ENCODE results near the gene APBA1.

The APBA1 gene

GRCh38 chr9:69637817-69638200 is 34.4 kb downstream of the APBA1 start:
- TF ChIP-seq Cebpa-rat (IDR thresholded peaks at IDR 0.05) = no peak
- H4K20me1 ChIP-seq = no peaks in the 10 kb centered on the region
- no peak overlapping the region for H3K27ac ChIP-seq
- H3K9ac ChIP-seq = no peak overlapping the region
- H3K4me1 ChIP-seq = no peaks in the 10 kb centered on the region
- no peak overlapping the region for H3K4me2 ChIP-seq
- peaks cover 7% of the 10 kb centered on the region for H3K9me3 ChIP-seq
- peaks cover 7% of the 10 kb centered on the region; the same call in 1 of the 2 replicates for H3K36me3 ChIP-seq
- H3K27me3 ChIP-seq = no peaks in the 10 kb centered on the region
- no peak overlapping the region for H3K4me3 ChIP-seq

- Histone ChIP-seq H3K36me3 (peaks cover 7% of the 10 kb centered on the region; the same call in 1 of the 2 replicates), H3K9ac (no peak overlapping the region), H3K4me1 (no peaks in the 10 kb centered on the region), H3K4me3 (no peak overlapping the region), H3K9me3 (peaks cover 7% of the 10 kb centered on the region), H4K20me1 (no peaks in the 10 kb centered on the region), H3K27ac (no peak overlapping the region), H3K4me2 (no peak overlapping the region), H3K27me3 (no peaks in the 10 kb centered on the region)
- no peak for TF ChIP-seq Cebpa-rat (IDR thresholded peaks at IDR 0.05)
Observed at GRCh38 chr9:69637193-69637816, 34.9 kb downstream of the APBA1 start.

GRCh38 chr9:69633716-69634115 is 38.5 kb downstream of the APBA1 start:
- no peak for TF ChIP-seq Cebpa-rat (IDR thresholded peaks at IDR 0.05)
- Histone ChIP-seq H4K20me1 (no peaks in the 10 kb centered on the region), H3K36me3 (0 out of 2 replicates have a peak, but pooled peaks cover 11% of the 10 kb centered on the region), H3K9me3 (peaks cover 12% of the 10 kb centered on the region), H3K4me2 (no peak overlapping the region), H3K4me3 (no peak overlapping the region), H3K27ac (no peak overlapping the region), H3K9ac (no peak overlapping the region), H3K4me1 (no peaks in the 10 kb centered on the region), H3K27me3 (no peaks in the 10 kb centered on the region)

- Histone ChIP-seq H3K4me3 (no peak overlapping the region), H3K9ac (no peak overlapping the region), H3K9me3 (peaks cover 12% of the 10 kb centered on the region), H3K36me3 (0 out of 2 replicates have a peak, but pooled peaks cover 11% of the 10 kb centered on the region), H3K4me2 (no peak overlapping the region), H3K27me3 (no peaks in the 10 kb centered on the region), H4K20me1 (no peaks in the 10 kb centered on the region), H3K4me1 (peaks cover 8% of the 10 kb centered on the region), H3K27ac (no peak overlapping the region)
- TF ChIP-seq Cebpa-rat (IDR thresholded peaks at IDR 0.05) = no peak
Observed at GRCh38 chr9:69632768-69633167, 39.4 kb downstream of the APBA1 start.

GRCh38 chr9:69627281-69627680 is 44.9 kb downstream of the APBA1 start:
- no peak for TF ChIP-seq Cebpa-rat (IDR thresholded peaks at IDR 0.05)
- no peak overlapping the region for H3K4me3 ChIP-seq
- H3K27ac ChIP-seq = peak overlapping the region; percentile 3; the same call in 1 of the 2 replicates
- H3K4me1 ChIP-seq = peaks cover 41% of the 10 kb centered on the region
- no peaks in the 10 kb centered on the region for H4K20me1 ChIP-seq
- 0 out of 2 replicates have a peak, but pooled peaks cover 4% of the 10 kb centered on the region for H3K36me3 ChIP-seq
- peak overlapping the region; percentile 64 for H3K4me2 ChIP-seq
- no peaks in the 10 kb centered on the region for H3K27me3 ChIP-seq
- H3K9ac ChIP-seq = no peak overlapping the region
- H3K9me3 ChIP-seq = peaks cover 5% of the 10 kb centered on the region; the same call in 1 of the 2 replicates

- no peak for TF ChIP-seq Cebpa-rat (IDR thresholded peaks at IDR 0.05)
- Histone ChIP-seq H3K36me3 (peaks cover 19% of the 10 kb centered on the region), H3K9ac (no peak overlapping the region), H3K27me3 (no peaks in the 10 kb centered on the region), H3K9me3 (no peaks in the 10 kb centered on the region), H4K20me1 (no peaks in the 10 kb centered on the region), H3K4me1 (peaks cover 39% of the 10 kb centered on the region), H3K27ac (no peak overlapping the region), H3K4me2 (peak overlapping the region; percentile 27; the same call in 1 of the 2 replicates), H3K4me3 (no peak overlapping the region)
Observed at GRCh38 chr9:69623276-69623675, 48.9 kb downstream of the APBA1 start.

GRCh38 chr9:69622676-69623075 is 49.5 kb downstream of the APBA1 start:
- no peaks in the 10 kb centered on the region for H3K27me3 ChIP-seq
- H3K4me2 ChIP-seq = peak overlapping the region; percentile 27; the same call in 1 of the 2 replicates

GRCh38 chr9:69621730-69622460 is 50.3 kb downstream of the APBA1 start:
- H3K27me3 ChIP-seq = no peaks in the 10 kb centered on the region
- H3K9ac ChIP-seq = no peak overlapping the region
- H3K36me3 ChIP-seq = peaks cover 25% of the 10 kb centered on the region
- H3K9me3 ChIP-seq = no peaks in the 10 kb centered on the region
- no peak for TF ChIP-seq Cebpa-rat (IDR thresholded peaks at IDR 0.05)
- no peak overlapping the region for H3K4me2 ChIP-seq
- H3K4me3 ChIP-seq = no peak overlapping the region
- no peak overlapping the region for H3K27ac ChIP-seq
- no peaks in the 10 kb centered on the region for H4K20me1 ChIP-seq
- peaks cover 25% of the 10 kb centered on the region for H3K4me1 ChIP-seq

More at GRCh38 chr9:69622676-69623075, 49.5 kb downstream of the APBA1 start:
- H3K9me3 ChIP-seq = no peaks in the 10 kb centered on the region
- no peak overlapping the region for H3K4me3 ChIP-seq
- TF ChIP-seq Cebpa-rat (IDR thresholded peaks at IDR 0.05) = no peak
- H3K9ac ChIP-seq = no peak overlapping the region
- H3K27ac ChIP-seq = no peak overlapping the region
- H3K4me1 ChIP-seq = peaks cover 33% of the 10 kb centered on the region
- H3K36me3 ChIP-seq = peaks cover 25% of the 10 kb centered on the region
- H4K20me1 ChIP-seq = no peaks in the 10 kb centered on the region

GRCh38 chr9:69620731-69621130 is 51.4 kb downstream of the APBA1 start:
- TF ChIP-seq Cebpa-rat (IDR thresholded peaks at IDR 0.05) = no peak
- H3K27me3 ChIP-seq = no peaks in the 10 kb centered on the region
- no peaks in the 10 kb centered on the region for H4K20me1 ChIP-seq
- peaks cover 13% of the 10 kb centered on the region for H3K4me1 ChIP-seq
- H3K27ac ChIP-seq = no peak overlapping the region
- no peak overlapping the region for H3K9ac ChIP-seq
- H3K36me3 ChIP-seq = peaks cover 25% of the 10 kb centered on the region
- H3K4me3 ChIP-seq = no peak overlapping the region
- no peaks in the 10 kb centered on the region for H3K9me3 ChIP-seq
- no peak overlapping the region for H3K4me2 ChIP-seq

GRCh38 chr9:69619233-69619632 is 52.9 kb downstream of the APBA1 start:
- no peak for TF ChIP-seq Cebpa-rat (IDR thresholded peaks at IDR 0.05)
- Histone ChIP-seq H3K27me3 (no peaks in the 10 kb centered on the region), H3K4me1 (peaks cover 11% of the 10 kb centered on the region), H3K27ac (no peak overlapping the region), H3K9me3 (no peaks in the 10 kb centered on the region), H3K4me3 (no peak overlapping the region), H3K36me3 (peaks cover 25% of the 10 kb centered on the region), H3K9ac (no peak overlapping the region), H3K4me2 (no peak overlapping the region), H4K20me1 (no peaks in the 10 kb centered on the region)
